Mesenchymal stem cell (in vitro differentiated cells and primary cell): Measurements from ENCODE around the gene CYSTM1.
A peak's percentile ranks its signal among the peaks of the same experiment; 100 is the strongest.

Experiments used
- DNase-seq: peaks from one replicate; pipeline ENCODE4 v3.0.0-alpha.2; 2013
- H2AFZ ChIP-seq: one replicate; pipeline ENCODE4 v1.6.1; 2013; ENCODE audit warnings: low read depth, mild to moderate bottlenecking, control low read depth, inconsistent platforms, low read length, moderate library complexity
- H2AK5ac ChIP-seq: 2 replicates; pipeline ENCODE4 v1.6.1; 2013; ENCODE audit warnings: low read length, moderate library complexity, mild to moderate bottlenecking, inconsistent platforms; ENCODE audit not compliant: severe bottlenecking
- H2BK120ac ChIP-seq: one replicate; pipeline ENCODE4 v1.6.1; 2013; ENCODE audit warnings: low read depth, mild to moderate bottlenecking, inconsistent platforms, low read length, moderate library complexity
- H2BK12ac ChIP-seq, 2 experiments: one replicate each; pipeline ENCODE4 v1.6.1; 2013; ENCODE audit warnings: inconsistent platforms in 2 of 2, low read length in 2 of 2, mild to moderate bottlenecking in 2 of 2, moderate library complexity in 2 of 2, control low read depth in 1 of 2
- H2BK15ac ChIP-seq: one replicate; pipeline ENCODE4 v1.6.1; 2013; ENCODE audit warnings: mild to moderate bottlenecking, low read depth, inconsistent platforms; ENCODE audit not compliant: poor library complexity, severe bottlenecking
- H2BK5ac ChIP-seq: 2 replicates; pipeline ENCODE4 v1.6.1; 2013; ENCODE audit warnings: low read depth, mild to moderate bottlenecking, low read length, control low read depth, inconsistent platforms; ENCODE audit not compliant: poor library complexity, severe bottlenecking
- H3K14ac ChIP-seq, 2 experiments: one replicate each; pipeline ENCODE4 v1.6.1; 2013; ENCODE audit warnings: inconsistent platforms in 2 of 2, low read length in 2 of 2, control low read depth in 1 of 2, mild to moderate bottlenecking in 1 of 2, moderate library complexity in 1 of 2
- H3K18ac ChIP-seq, 2 experiments: one replicate each; pipeline ENCODE4 v1.6.1; 2013; ENCODE audit warnings: inconsistent platforms in 2 of 2, low read length in 2 of 2, control low read depth in 1 of 2, low read depth in 1 of 2, mild to moderate bottlenecking in 1 of 2
- H3K23ac ChIP-seq, 2 experiments: one replicate each; pipeline ENCODE4 v1.6.1; 2013; ENCODE audit warnings: inconsistent platforms in 2 of 2, low read length in 2 of 2, mild to moderate bottlenecking in 2 of 2, moderate library complexity in 2 of 2, control low read depth in 1 of 2
- H3K27ac ChIP-seq: 2 replicates; pipeline ENCODE4 v1.5.1; 2013; ENCODE audit warnings: mild to moderate bottlenecking, moderate library complexity, low read length, control low read depth, inconsistent platforms; ENCODE audit not compliant: poor library complexity, severe bottlenecking
- H3K27me3 ChIP-seq, 2 experiments: 2 replicates each; pipeline versions ENCODE4 v1.6.1 to v1.7.0; 2013; ENCODE audit warnings: low read length in 2 of 2, mild to moderate bottlenecking in 2 of 2, moderate library complexity in 2 of 2, control low read depth in 1 of 2, inconsistent platforms in 1 of 2; ENCODE audit not compliant: control insufficient read depth in 1 of 2, insufficient read depth in 1 of 2
- H3K36me3 ChIP-seq, 2 experiments: 2 replicates each; pipeline versions ENCODE4 v1.6.1 to v1.7.0; 2013; ENCODE audit warnings: low read length in 2 of 2, control low read depth in 1 of 2, inconsistent platforms in 1 of 2, low read depth in 1 of 2, mild to moderate bottlenecking in 1 of 2; ENCODE audit not compliant: insufficient read depth in 2 of 2, control insufficient read depth in 1 of 2
- H3K4ac ChIP-seq, 2 experiments: one replicate each; pipeline ENCODE4 v1.6.1; 2013; ENCODE audit warnings: inconsistent platforms in 2 of 2, low read length in 2 of 2, mild to moderate bottlenecking in 2 of 2, moderate library complexity in 2 of 2, control low read depth in 1 of 2, low read depth in 1 of 2
- H3K4me1 ChIP-seq: 2 replicates; pipeline ENCODE4 v1.6.1; 2013; ENCODE audit warnings: low read depth, low read length, control low read depth; ENCODE audit not compliant: control insufficient read depth, insufficient read depth
- H3K4me2 ChIP-seq: 2 replicates; pipeline ENCODE4 v1.6.1; 2013; ENCODE audit warnings: low read length, mild to moderate bottlenecking, inconsistent platforms; ENCODE audit not compliant: poor library complexity, severe bottlenecking
- H3K4me3 ChIP-seq, 2 experiments: 2 replicates each; pipeline versions ENCODE4 v1.5.1 to v1.7.0; 2013; ENCODE audit warnings: low read length in 2 of 2, mild to moderate bottlenecking in 2 of 2, control low read depth in 1 of 2, low read depth in 1 of 2; ENCODE audit not compliant: insufficient read depth in 1 of 2
- H3K79me1 ChIP-seq: replicated peaks from 2 replicates; pipeline ENCODE4 v1.6.1; 2013; ENCODE audit warnings: mild to moderate bottlenecking, control low read depth, low read length, inconsistent platforms; ENCODE audit not compliant: poor library complexity, severe bottlenecking
- H3K9ac ChIP-seq: 2 replicates; pipeline ENCODE4 v1.7.0; 2013; ENCODE audit warnings: mild to moderate bottlenecking, low read length, moderate library complexity
- H3K9me3 ChIP-seq: 2 replicates; pipeline ENCODE4 v1.7.0; 2013; ENCODE audit warnings: mild to moderate bottlenecking, low read length; ENCODE audit not compliant: control insufficient read depth
- H4K8ac ChIP-seq: one replicate; pipeline ENCODE4 v1.6.1; 2013; ENCODE audit warnings: inconsistent platforms, mild to moderate bottlenecking, low read length, moderate library complexity
- H4K91ac ChIP-seq: one replicate; pipeline ENCODE4 v1.6.1; 2013; ENCODE audit warnings: mild to moderate bottlenecking, low read length, inconsistent platforms
- WGBS: methylation state at CpG from one replicate; pipeline ENCODE4 v1.1.7; 2013; ENCODE audit warnings: mixed read lengths; 5-methylcytosine and 5-hydroxymethylcytosine counted together

Gene CYSTM1

DNA sequence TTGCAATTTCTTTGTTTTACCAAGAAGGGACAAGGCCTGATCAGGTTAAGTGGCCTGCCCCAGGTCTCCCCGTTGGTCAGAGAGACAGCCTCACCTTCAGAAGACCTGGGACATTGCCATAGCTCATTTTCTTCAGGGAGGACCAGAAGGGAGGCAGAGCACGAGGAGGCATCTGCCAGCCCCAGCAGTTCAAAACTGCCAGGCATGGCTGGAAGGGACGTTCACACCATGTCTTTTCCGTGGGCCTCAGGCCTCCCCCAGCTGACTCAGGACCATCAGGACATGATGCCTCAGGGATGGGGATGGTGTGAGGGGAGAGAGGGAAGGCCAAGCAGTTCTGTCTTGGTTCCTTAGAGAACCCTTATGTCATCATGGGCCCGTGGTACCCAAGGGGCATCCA, 32.7 kb upstream of the CYSTM1 start:
- no peak overlapping the region for H3K4me3 ChIP-seq
- H3K18ac ChIP-seq: no peak overlapping the region
- H2BK15ac ChIP-seq: no peak overlapping the region
- H3K79me1 ChIP-seq: peaks cover 22% of the 10 kb centered on the region
- H2BK120ac ChIP-seq: no peak overlapping the region
- H3K27ac ChIP-seq: no peak overlapping the region
- H2BK12ac ChIP-seq: no peak overlapping the region
- WGBS: 77% methylated on average over 5 of the region's 5 CpGs
- H3K4me2 ChIP-seq: no peak overlapping the region
- no peak overlapping the region for H3K23ac ChIP-seq
- H3K9ac ChIP-seq: no peak overlapping the region
- no peak overlapping the region for H2BK5ac ChIP-seq
- H3K4ac ChIP-seq: no peak overlapping the region
- H3K27me3 ChIP-seq: peaks cover 0 to 32% of the 10 kb centered on the region in 2 experiments
- H4K8ac ChIP-seq: no peak overlapping the region
- DNase-seq: no peak
- H4K91ac ChIP-seq: no peak overlapping the region
- no peak overlapping the region for H2AK5ac ChIP-seq
- H3K4me1 ChIP-seq: peaks cover 12% of the 10 kb centered on the region
- no peak overlapping the region for H3K14ac ChIP-seq
- H3K9me3 ChIP-seq: no peaks in the 10 kb centered on the region
- H3K36me3 ChIP-seq: no peaks in the 10 kb centered on the region
- H2AFZ ChIP-seq: no peak overlapping the region

DNA sequence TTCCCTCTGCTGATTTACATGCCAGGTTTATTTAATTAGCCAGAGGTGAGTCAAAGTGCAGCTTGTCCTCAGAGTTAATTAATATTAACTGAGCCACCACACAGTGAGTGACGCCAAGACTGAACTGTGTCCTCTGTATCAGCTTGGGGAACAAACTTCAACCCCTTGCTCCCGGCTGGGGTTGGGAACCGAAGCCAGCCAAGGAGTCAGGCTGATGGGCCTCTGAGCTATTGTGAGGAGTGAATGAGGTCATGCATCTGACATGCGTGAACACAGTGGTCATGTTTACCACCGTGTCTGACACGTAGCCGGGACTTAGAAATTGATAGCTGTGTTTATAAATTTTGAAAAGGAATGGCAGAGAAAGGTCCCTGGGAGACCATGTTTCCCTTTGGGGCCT, 32.1 kb upstream of the CYSTM1 start:
- Histone ChIP-seq H3K23ac (no peak overlapping the region), H2BK15ac (no peak overlapping the region), H4K91ac (no peak overlapping the region), H3K9me3 (no peaks in the 10 kb centered on the region), H3K4me2 (no peak overlapping the region), H2BK12ac (no peak overlapping the region), H2BK5ac (no peak overlapping the region), H3K18ac (no peak overlapping the region), H2AFZ (no peak overlapping the region), H3K9ac (no peak overlapping the region), H4K8ac (no peak overlapping the region), H3K4me3 (no peak overlapping the region), H2AK5ac (no peak overlapping the region), H3K4me1 (peaks cover 12% of the 10 kb centered on the region), H3K4ac (no peak overlapping the region), H2BK120ac (no peak overlapping the region), H3K79me1 (peaks cover 23% of the 10 kb centered on the region), H3K36me3 (no peaks in the 10 kb centered on the region), H3K27me3 (peaks cover 0 to 38% of the 10 kb centered on the region in 2 experiments), H3K14ac (no peak overlapping the region), H3K27ac (no peak overlapping the region)
- DNase-seq: no peak
- WGBS: 88% methylated on average over 7 of the region's 7 CpGs

GRCh38 chr5:140143521-140144258, 31.3 kb upstream of the CYSTM1 start:
- no peak overlapping the region for H2BK12ac ChIP-seq
- no peak overlapping the region for H3K9ac ChIP-seq
- H4K8ac ChIP-seq: no peak overlapping the region
- H3K27ac ChIP-seq: no peak overlapping the region
- H3K4me1 ChIP-seq: peaks cover 12% of the 10 kb centered on the region
- H3K36me3 ChIP-seq: no peaks in the 10 kb centered on the region
- DNase-seq: no peak
- H3K4me3 ChIP-seq: no peak overlapping the region
- WGBS: 76% methylated on average over 3 of the region's 3 CpGs
- no peak overlapping the region for H4K91ac ChIP-seq
- no peak overlapping the region for H3K14ac ChIP-seq
- no peak overlapping the region for H2AFZ ChIP-seq
- no peak overlapping the region for H3K4me2 ChIP-seq
- peaks cover 24% of the 10 kb centered on the region for H3K79me1 ChIP-seq
- H2BK5ac ChIP-seq: no peak overlapping the region
- H3K9me3 ChIP-seq: no peaks in the 10 kb centered on the region
- no peak overlapping the region for H3K4ac ChIP-seq
- H2BK120ac ChIP-seq: no peak overlapping the region
- no peak overlapping the region for H2BK15ac ChIP-seq
- peak overlapping the region in 1 of 2 experiments; percentile 41 for H3K23ac ChIP-seq
- peaks cover 0 to 46% of the 10 kb centered on the region in 2 experiments for H3K27me3 ChIP-seq
- no peak overlapping the region for H2AK5ac ChIP-seq
- H3K18ac ChIP-seq: no peak overlapping the region

DNA sequence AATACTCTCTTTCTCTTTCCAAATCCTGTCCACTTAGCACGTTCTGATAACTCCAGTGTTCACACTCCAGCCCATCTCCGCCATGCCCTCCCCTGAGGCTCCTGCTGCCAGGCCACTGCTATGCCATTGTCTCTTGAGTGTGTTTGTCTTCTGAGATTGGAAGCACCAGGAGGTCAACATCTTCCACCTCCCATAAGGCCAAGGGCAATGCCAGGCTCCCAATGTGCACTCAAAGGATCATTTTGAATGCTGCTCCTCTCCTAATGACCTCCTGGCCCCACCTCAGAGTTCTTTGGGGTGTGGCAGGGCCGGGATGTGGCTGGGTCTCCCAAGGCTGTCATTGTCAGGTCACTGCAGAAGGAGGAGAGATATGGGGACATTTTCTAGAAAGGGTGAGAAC, 29.7 kb upstream of the CYSTM1 start:
- H3K9me3 ChIP-seq: no peaks in the 10 kb centered on the region
- no peak overlapping the region for H2BK120ac ChIP-seq
- no peak overlapping the region for H3K4ac ChIP-seq
- H4K91ac ChIP-seq: no peak overlapping the region
- peaks cover 26% of the 10 kb centered on the region for H3K79me1 ChIP-seq
- H4K8ac ChIP-seq: no peak overlapping the region
- peaks cover 12% of the 10 kb centered on the region for H3K4me1 ChIP-seq
- no peak overlapping the region for H3K27ac ChIP-seq
- H3K9ac ChIP-seq: no peak overlapping the region
- no peak overlapping the region for H3K14ac ChIP-seq
- no peak overlapping the region for H2BK5ac ChIP-seq
- no peak overlapping the region for H3K4me3 ChIP-seq
- H3K18ac ChIP-seq: no peak overlapping the region
- peaks cover 0 to 54% of the 10 kb centered on the region in 2 experiments for H3K27me3 ChIP-seq
- H3K4me2 ChIP-seq: peak overlapping the region; percentile 97
- H2BK15ac ChIP-seq: no peak overlapping the region
- no peak overlapping the region for H2AFZ ChIP-seq
- no peaks in the 10 kb centered on the region for H3K36me3 ChIP-seq
- H2BK12ac ChIP-seq: no peak overlapping the region
- DNase-seq: no peak
- 58% methylated on average over 3 of the region's 3 CpGs for WGBS
- no peak overlapping the region for H2AK5ac ChIP-seq
- no peak overlapping the region for H3K23ac ChIP-seq
